GM12801 (cell line): ENCODE results near the gene ZCCHC14.

Experiments used
- TF ChIP-seq, protein P1 (sequence below): IDR thresholded peaks from one replicate; pipeline ENCODE4 v1.5.1; 2011; ENCODE audit warnings: control low read depth; ENCODE audit not compliant: insufficient read length; ENCODE audit errors: extremely low read depth

ZCCHC14 gene

DNA sequence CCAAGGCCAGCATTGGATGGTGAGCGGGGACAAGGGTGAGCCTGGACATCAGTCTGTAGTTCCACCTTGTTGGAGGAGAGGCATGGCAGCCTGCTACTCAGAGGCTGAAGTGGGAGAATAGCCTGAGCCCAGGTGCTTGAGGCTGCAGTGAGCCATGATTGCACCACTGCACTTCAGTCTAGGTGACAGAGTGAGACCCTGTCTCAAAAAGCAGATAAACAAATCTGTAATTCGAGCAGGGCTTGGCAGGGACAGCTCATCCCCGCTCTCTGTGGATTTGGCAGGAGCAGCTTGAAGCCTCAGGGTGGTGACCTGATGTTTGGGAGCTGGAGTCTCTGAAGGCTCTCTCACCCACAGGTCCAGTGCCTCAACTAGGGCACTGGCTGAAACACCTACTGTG, 38.6 kb upstream of the ZCCHC14 start:
- TF ChIP-seq, protein P1, sequence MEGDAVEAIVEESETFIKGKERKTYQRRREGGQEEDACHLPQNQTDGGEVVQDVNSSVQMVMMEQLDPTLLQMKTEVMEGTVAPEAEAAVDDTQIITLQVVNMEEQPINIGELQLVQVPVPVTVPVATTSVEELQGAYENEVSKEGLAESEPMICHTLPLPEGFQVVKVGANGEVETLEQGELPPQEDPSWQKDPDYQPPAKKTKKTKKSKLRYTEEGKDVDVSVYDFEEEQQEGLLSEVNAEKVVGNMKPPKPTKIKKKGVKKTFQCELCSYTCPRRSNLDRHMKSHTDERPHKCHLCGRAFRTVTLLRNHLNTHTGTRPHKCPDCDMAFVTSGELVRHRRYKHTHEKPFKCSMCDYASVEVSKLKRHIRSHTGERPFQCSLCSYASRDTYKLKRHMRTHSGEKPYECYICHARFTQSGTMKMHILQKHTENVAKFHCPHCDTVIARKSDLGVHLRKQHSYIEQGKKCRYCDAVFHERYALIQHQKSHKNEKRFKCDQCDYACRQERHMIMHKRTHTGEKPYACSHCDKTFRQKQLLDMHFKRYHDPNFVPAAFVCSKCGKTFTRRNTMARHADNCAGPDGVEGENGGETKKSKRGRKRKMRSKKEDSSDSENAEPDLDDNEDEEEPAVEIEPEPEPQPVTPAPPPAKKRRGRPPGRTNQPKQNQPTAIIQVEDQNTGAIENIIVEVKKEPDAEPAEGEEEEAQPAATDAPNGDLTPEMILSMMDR: no peak

DNA sequence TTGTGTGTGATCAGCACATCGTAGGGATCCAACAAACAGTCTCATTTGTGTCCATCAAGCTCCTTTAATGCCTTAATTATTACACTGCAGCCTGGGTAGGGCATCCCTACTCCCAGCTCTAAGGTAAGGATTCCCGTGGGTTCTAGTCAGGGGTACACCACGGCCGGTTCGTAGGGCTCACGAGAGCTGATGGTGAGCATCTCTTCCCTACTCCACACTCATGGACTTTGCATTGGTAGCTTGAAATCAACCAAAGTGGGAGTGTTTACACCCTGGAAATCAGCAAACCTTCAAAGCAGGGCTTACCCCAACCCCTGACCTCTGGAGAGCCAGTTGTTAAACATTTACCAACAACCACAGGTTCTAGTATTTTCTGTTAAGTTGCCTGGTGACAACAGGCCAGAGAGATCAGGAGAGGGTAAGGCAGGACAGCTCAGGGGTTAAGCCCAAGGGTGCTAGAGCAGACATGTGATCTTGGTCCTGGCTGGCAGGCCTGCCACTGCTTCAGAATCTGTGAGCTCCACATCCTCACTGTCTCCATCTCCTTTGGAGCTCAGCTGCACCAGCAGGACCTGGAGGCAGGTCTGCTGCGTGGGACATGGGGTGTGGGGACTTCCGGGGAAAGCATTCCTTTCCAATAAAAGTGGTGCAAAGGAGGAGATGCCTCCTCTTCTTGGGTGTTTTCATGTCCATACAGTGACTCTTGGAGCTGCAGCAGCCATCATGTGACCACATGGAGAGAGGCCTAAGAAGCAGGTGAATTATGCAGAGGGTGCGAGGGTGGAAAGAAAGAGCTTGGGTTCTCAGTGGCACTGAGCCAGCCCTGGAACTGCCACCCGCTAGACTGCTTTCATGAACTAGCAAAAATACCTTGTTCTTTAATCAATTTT, 36.1 kb upstream of the ZCCHC14 start:
- TF ChIP-seq, protein P1: no peak

DNA sequence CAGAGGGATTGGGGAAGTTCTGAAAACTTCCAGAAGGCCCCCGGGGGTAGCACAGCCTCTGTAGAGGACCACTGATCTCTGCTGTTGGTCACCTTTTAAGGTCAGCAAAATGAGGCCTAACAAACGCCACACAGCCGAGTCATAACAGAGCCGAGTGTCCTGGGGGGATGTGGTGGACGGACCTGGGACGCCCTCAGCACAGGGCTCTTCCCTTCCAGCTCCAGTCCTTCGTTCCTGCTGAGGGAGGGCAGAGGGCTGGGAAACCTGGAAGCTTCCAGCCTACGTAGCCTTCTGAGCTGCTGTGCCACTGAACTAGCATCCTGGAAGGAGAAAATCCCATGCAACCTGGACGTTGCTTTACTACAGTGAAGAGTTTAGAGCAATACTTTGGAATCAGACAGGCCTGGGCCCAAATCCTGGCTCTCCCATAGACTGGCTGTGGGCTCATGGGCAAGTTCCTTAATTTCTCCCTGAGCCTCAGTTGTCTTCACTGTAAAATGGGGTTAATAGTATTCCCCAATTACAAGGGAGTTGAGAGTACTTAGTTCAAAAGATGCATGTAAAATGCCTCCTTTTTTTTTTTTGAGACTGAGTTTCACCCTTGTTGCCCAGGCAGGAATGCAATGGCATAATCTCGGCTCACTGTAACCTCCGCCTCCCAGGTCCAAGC, 34.4 kb upstream of the ZCCHC14 start:
- TF ChIP-seq, protein P1: no peak

DNA sequence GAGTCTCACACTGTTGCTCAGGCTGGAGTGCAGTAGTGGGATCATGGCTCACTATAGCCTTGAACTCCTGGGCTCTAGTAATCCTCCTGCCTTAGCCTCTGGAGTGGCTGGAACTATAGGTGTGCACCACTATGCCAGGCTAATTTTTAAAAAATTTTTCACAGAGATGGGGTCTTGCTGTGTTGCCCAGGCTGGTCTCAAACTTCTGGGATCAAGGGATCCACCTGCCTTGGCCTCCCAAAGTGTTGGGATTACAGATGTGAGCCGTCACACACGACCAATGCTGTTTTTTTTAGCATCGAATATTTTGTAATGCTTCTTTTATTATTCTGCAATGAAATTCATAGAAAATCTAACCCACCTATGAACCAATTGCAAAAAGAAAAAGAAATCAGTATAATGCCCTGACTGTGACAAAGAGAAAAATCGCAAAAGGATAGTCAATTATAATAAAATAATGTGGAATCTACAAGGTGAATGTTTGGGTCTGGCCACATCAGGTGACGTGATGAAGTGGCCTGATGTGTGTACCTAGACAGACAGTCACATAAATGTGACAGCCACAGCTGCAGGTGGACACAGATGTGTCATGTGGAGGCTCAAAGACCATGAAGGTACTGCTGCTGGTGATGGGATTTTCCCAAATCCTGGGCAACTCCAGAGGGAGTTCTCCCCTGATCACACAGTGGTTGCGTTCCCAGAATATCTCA, 33.6 kb upstream of the ZCCHC14 start:
- TF ChIP-seq, protein P1: no peak

DNA sequence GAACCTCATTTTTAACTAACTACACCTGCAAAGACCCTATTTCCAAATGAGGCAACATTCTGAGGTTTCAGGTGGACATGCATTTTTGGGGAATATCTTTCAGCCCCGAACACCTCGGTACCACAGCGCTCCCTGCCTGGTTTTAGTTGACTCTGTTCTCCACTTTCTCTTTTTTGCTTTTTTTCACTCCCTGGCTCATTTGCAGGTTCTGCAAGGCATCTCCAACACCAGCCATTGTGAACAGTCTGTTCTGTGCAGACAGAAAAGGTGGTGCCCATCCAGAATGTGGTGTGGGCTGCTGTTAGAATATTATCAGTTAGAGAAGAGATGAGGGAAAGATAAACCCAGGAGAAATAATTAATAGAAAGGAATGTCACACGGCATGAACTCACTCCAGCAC, 32.5 kb upstream of the ZCCHC14 start:
- TF ChIP-seq, protein P1: no peak

DNA sequence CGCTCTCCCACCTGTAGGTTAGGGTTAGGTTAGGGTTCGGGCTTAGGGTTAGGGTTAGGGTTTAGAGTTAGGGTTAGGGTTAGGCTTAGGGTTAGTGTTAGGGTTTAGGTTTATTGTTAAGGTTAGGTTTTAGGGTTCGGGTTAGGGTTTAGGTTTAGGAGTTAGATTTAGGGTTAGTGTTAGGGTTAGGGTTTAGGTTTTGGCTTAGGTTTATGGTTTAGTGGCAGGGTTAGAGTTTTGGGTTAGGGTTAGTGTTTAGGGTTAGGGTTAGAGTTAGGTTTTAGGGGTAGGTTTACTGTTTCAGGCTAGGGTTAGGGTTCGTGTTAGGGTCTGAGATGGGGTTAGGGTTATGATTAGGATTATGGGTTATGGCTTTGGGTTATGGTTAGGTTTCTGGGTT, 31.6 kb upstream of the ZCCHC14 start:
- TF ChIP-seq, protein P1: no peak

DNA sequence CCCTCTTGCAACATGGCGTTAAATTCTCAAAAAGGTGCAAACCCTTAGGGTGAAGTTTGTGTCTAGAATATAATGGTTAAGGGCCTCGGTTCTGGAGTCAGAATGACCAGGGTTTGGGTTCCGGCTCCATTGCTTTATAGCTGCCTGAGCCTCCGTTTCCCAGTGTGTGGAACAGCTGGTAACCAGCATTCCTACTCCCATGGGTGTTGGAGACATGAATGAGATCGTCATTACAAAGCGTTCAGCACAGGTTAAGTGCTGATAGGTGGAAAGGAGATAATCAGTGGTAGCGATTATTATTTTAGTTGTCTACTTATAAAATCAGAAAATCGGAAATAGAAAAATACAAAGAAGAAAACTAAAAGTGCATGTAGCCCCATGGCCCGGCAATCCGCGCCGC, 23.5 kb upstream of the ZCCHC14 start:
- TF ChIP-seq, protein P1: no peak
